GM13977 (cell line): ENCODE measurements around the gene OR2S2.

Experiments used
- DNase-seq: peaks from one replicate; pipeline ENCODE4 v3.0.0; 2012; ENCODE audit warnings: low spot score
- in situ Hi-C: fragments of 300-500 bp; cut with MboI; formaldehyde crosslinking; loops from one replicate; pipeline ENCODE4 v1.12.0; 2022; ENCODE audit warnings: low sequenced_read_pairs, low pct_unique_long_range_greater_than_20kb, mixed read lengths, inconsistent platforms; ENCODE audit not compliant: unreplicated experiment
- TF ChIP-seq, protein P1 (sequence below): IDR thresholded peaks from 2 replicates; pipeline ENCODE4 v1.5.1; 2012; ENCODE audit warnings: mild to moderate bottlenecking, control low read depth; ENCODE audit not compliant: insufficient read depth; ENCODE audit errors: extremely low read depth, missing control alignments

OR2S2 gene

DNA sequence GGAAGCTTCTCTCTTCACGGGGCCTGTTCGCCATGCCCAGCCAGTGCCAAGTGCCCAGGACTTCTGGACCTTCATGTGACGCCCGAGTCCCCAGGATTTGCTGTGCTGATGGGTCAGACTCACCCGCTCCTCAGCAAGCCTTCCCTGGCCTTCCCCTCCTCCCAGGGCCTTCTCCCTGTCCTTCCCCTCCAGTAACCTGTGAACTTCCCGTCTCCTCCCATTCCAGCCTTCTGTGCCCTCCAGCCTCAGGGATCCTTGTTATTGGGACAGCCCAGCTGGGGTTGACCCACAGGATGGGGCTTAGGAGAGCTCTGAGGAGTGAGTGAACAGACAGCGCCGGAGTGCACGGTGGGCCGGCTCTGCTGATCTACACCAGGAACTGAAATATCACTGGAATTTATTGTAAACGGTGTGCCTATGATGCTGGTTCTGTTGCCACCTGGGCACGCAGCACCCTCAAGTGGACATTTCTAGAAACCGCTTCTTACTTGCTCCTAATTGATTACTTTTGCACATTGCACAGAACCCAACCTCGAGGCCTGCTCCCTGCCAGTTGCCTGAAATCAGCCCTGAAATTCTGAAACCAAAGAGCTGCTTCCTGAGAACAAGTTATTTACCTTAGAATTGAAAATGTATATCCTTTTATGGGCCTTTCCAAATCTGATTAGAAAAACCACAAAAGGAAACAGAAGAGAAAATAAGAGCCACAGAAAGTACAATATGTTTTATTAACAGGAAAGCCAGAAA lies 47.2 kb downstream of the OR2S2 start:
- peak; percentile 58 for DNase-seq
- in situ Hi-C loops, result no loop called here

DNA sequence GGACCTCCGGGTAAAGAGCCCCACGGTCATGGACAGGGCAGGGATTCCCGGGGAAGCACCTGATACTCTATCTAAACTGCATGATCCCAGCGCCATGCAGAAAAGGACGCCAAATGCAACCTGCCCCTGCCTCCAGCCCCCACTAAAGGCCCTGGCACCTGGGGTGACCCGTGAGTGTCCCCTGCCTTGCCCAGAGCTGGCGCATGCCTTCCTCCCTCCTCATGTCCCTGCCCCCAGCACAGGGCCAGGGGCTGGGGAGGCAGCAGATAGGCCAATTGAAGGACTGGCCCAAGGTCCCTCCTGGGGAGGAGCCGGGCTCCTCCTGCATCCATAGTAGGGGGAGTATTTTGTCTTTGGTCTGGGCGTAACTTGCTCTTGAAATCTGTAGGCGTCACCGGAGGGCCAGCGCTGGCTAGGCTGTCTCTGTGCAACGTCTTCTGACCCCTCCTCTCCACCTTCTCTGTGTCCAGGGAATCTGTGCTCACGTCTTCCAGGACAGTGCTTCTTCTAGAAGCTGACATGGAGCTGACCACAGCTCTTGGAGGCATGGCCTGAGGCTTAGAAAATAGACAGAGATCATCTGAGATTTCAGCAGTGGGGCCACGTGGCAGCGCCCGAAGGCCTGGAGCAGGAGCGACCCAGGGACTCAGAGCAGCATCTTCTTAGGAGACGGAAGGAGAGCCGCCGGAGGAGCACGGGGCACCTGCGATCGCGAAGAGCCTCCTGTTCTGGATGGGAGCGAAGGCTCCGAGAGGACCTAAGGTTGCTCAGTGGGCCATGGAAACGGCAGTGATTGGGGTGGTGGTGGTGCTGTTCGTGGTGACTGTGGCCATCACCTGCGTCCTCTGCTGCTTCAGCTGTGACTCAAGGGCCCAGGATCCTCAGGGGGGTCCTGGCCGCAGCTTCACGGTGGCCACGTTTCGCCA lies 48.0 kb downstream of the OR2S2 start:
- TF ChIP-seq, protein P1, sequence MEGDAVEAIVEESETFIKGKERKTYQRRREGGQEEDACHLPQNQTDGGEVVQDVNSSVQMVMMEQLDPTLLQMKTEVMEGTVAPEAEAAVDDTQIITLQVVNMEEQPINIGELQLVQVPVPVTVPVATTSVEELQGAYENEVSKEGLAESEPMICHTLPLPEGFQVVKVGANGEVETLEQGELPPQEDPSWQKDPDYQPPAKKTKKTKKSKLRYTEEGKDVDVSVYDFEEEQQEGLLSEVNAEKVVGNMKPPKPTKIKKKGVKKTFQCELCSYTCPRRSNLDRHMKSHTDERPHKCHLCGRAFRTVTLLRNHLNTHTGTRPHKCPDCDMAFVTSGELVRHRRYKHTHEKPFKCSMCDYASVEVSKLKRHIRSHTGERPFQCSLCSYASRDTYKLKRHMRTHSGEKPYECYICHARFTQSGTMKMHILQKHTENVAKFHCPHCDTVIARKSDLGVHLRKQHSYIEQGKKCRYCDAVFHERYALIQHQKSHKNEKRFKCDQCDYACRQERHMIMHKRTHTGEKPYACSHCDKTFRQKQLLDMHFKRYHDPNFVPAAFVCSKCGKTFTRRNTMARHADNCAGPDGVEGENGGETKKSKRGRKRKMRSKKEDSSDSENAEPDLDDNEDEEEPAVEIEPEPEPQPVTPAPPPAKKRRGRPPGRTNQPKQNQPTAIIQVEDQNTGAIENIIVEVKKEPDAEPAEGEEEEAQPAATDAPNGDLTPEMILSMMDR, result no peak
- DNase-seq, result no peak
- in situ Hi-C loops, result no loop called here

More for the DNA sequence above, 47.2 kb downstream of the OR2S2 start:
- TF ChIP-seq, protein P1, result peak; percentile 42

DNA sequence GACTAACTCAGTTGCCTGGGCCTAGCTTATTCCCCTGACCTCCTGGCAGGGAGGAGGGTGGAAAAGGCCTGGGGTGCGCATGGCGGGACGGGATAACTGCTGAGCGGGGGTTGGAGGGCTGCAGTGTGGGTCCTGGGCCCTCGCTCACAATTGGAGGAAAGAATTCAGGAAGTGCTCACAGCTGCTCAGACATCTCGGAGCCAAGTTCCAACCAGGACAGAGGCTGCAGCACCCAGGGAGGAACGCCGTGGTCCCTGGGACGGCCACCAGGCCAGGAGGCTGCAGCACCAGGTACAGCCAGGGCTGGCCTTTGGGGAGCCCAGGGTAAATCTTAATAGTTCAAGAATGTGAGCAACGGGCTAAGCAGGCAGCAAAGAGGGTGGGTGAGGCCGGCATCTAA lies 48.7 kb downstream of the OR2S2 start, which contains the start of gene SPAAR:
SPAAR (plus strand) TSS at position 217 of the 400 bp plus-strand sequence. CDS start 974 bp downstream, outside the sequence.
- no peak for DNase-seq
- TF ChIP-seq, protein P1, result no peak
- in situ Hi-C loops, result no loop called here

DNA sequence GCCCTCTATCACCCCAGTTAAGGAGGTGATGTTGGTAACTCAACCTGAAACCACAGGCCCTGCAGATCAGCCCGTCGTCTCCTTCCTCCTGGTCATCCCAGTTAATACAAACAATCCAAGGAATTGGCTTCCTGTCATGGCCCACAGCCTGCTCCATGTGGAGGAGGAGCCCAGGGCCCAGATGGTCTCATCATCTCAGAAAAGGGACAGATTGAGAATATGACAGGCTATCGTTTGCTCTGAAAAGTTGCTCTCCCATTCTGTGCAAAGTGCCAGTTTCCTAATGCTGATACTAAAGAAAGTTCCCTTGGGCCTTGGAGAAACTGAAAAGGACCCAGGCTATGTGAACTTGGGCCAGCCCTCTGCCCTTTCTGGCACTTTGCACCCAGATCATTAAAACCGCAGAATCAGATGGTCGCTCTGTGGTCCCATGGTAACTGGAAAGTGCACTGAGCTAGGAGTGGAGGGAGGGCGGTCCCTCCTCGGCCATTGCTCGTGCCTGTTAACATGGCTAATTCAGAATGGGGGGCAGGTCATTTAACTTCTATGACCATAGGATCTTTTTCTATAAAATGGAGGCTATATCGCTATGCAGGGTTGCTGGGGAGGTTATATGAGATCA lies 49.3 kb downstream of the OR2S2 start:
- in situ Hi-C loops, result no loop called here
- DNase-seq, result no peak
- TF ChIP-seq, protein P1, result no peak

DNA sequence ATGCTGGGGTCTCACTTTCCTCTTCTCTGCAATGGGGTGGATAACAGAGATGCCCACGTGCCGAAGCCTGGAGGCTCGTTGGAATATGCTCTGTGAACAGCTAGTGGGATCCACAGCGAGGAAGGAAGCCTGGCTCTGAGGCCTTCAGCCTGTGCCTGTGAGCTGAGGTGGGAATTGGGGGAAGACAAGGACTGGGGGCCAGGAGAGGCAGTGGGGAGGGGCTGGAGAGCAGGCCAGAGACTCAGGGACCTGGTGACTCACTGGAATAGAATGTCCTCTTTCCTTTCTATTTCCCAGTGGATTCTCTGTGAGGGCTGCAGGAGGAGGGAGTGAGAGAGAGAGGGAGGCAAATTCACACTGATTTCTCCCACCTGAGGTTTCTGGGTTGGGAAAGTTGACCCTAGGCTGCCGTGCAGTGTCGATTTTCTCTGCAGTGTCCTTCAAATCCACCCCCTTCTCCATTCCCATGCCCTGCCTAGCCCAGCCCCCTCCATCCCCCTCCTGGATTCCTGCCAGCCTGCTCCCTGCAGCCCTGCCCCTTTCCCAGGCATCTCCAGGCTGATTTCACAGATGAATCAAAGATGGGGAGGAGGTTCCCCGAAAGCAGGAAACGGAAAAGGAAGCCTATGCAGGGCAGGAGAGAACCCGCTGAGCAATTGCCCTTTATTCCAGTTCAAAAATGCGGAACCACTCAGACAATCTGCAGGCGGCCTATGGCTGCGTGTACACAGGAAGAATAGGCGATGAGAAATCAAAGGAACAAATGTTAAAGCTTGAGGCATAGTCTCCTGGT lies 50.0 kb downstream of the OR2S2 start:
- in situ Hi-C loops, result no loop called here
- no peak for DNase-seq
- TF ChIP-seq, protein P1, result no peak
